KBM-7 (cell line): ENCODE measurements around the gene ANO10.
"Not testable (repeated sequence)": the region's sequence is repeated elsewhere in the genome, so short reads cannot be mapped to it uniquely, and the experiment has no call there.

Source experiments
- DNase-seq: peaks from one replicate; pipeline ENCODE4 v3.0.0-alpha.2; 2015
- in situ Hi-C: fragments of 300-500 bp; cut with MboI; formaldehyde crosslinking; loops from 2 replicates; pipeline ENCODE4 v1.14.3; 2020; ENCODE audit warnings: low sequenced_read_pairs, low pct_unique_long_range_greater_than_20kb, mixed read lengths

ANO10 gene

DNA sequence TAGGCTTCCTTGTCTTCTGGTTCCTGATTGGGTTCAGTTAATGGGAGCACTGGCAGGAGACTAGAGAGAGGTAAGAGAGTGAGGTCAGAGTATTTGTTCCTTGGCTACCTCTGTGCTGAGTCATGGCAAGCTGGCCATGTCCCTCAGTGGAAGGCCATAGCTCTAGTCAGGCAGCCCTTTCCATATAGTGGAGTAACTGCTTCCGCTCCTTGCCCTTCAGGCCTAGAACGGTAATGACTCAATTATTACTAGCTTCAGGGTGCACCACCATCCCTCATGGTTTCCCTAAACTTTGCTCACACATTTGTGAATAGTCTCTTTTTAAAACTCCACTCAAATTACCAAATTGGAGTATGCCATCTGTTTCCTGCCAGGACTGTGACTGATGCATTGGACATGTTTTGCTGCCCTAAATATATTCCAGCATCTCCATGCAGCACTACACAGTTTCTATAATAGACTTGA is 10.5 kb upstream of the ANO10 start:
- DNase-seq, result no peak

GRCh38 chr3:43629741-43630140 is 7.9 kb upstream of the ANO10 start:
- in situ Hi-C loops, result no loop called here
- DNase-seq, result no peak

More for the DNA sequence above, 10.5 kb upstream of the ANO10 start:
- in situ Hi-C loops, result no loop called here

GRCh38 chr3:43629257-43629656 is 7.4 kb upstream of the ANO10 start:
- no peak for DNase-seq
- in situ Hi-C loops, result no loop called here

- DNase-seq, result no peak
- in situ Hi-C loops, result no loop called here
Observed at GRCh38 chr3:43627360-43627759, 5.5 kb upstream of the ANO10 start.

GRCh38 chr3:43624619-43625305 is 3.0 kb upstream of the ANO10 start:
- in situ Hi-C loops, result no loop called here
- DNase-seq, result no peak

GRCh38 chr3:43620831-43621655 is 768 bp downstream of the ANO10 start:
- peak; percentile 9 for DNase-seq
- in situ Hi-C loops, result no loop called here

GRCh38 chr3:43619588-43619987 is 2.2 kb downstream of the ANO10 start:
- in situ Hi-C loops, result no loop called here

DNA sequence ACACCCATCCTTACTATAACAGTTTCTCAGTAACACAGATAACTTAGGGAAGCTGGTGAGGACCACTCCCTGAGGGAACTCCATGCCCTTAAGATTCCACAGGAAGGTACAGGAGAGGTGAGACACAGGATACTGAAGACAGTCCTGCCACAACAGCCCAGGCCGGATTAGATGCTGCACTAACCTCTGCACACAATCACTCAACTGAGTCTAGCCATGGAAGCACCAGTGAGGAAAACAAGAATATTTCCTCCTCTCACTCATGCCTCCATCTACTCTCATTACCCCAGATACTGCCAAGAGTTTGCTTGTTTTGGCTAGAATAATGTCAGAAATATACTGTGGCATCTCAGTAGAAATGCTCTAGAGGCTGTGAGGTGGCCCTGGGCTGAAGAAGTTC is 3.7 kb downstream of the ANO10 start:
- in situ Hi-C loops, result no loop called here
- DNase-seq, result no peak

More at GRCh38 chr3:43619588-43619987, 2.2 kb downstream of the ANO10 start:
- no peak for DNase-seq

GRCh38 chr3:43616034-43616433 is 5.8 kb downstream of the ANO10 start:
- no peak for DNase-seq
- in situ Hi-C loops, result no loop called here

GRCh38 chr3:43615133-43615532 is 6.7 kb downstream of the ANO10 start:
- no peak for DNase-seq
- in situ Hi-C loops, result no loop called here

- no peak for DNase-seq
- in situ Hi-C loops, result no loop called here
Observed at GRCh38 chr3:43613976-43614375, 7.8 kb downstream of the ANO10 start.

GRCh38 chr3:43612419-43612818 is 9.4 kb downstream of the ANO10 start:
- DNase-seq, result no peak
- in situ Hi-C loops, result no loop called here

DNA sequence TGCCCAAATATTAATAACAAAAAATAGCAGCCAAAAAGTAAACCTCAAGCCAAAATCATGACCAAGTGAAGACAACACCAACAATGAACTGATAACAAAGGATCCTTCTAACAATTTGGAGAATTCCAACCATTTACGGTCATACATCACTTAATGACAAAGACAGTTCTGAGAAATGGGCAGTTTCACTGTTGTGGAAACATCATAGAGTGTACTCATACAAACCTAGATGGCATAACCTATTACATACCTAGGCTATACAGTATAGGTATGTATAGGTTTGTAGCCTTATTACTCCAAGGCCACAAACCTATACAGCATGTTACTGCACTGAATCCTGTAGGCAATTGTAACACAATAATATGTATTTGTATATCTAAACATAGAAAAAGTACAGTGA is 12.4 kb downstream of the ANO10 start:
- in situ Hi-C loops, result no loop called here
- DNase-seq, result no peak

DNA sequence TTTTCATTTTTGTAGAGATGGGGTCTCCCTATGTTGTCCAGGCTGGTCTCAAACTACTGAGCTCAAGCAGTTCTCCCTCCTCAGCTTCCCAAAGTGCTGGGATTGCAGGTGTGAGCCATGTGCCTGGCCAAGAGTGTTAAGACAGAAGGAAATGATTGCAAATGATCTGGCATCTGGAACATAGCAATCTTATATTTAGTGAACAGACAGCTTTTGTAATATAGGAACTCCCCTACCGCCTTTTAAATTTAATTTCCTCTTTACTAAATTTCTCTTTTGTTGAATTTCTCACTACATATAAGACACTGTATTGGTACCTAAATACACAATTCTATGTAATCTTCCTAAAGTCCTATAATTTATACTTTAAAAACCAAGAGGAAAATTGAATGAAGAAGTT is 13.1 kb downstream of the ANO10 start:
- in situ Hi-C loops, result no loop called here
- DNase-seq, result no peak

GRCh38 chr3:43606284-43606683 is 15.5 kb downstream of the ANO10 start:
- in situ Hi-C loops, result no loop called here
- DNase-seq, result no peak

GRCh38 chr3:43599959-43600358 is 21.9 kb downstream of the ANO10 start:
- DNase-seq, in situ Hi-C loops: not testable (repeated sequence)

- in situ Hi-C loops, result no loop called here
- DNase-seq, result no peak
Observed at GRCh38 chr3:43597961-43598360, 23.9 kb downstream of the ANO10 start.

GRCh38 chr3:43596178-43596577 is 25.6 kb downstream of the ANO10 start:
- DNase-seq, in situ Hi-C loops: not testable (repeated sequence)

GRCh38 chr3:43595280-43595679 is 26.5 kb downstream of the ANO10 start:
- in situ Hi-C loops, DNase-seq: not testable (repeated sequence)

- DNase-seq, in situ Hi-C loops: not testable (repeated sequence)
Observed at GRCh38 chr3:43593588-43593987, 28.2 kb downstream of the ANO10 start.
